ENCODE results near the gene C9orf85.

DNA sequence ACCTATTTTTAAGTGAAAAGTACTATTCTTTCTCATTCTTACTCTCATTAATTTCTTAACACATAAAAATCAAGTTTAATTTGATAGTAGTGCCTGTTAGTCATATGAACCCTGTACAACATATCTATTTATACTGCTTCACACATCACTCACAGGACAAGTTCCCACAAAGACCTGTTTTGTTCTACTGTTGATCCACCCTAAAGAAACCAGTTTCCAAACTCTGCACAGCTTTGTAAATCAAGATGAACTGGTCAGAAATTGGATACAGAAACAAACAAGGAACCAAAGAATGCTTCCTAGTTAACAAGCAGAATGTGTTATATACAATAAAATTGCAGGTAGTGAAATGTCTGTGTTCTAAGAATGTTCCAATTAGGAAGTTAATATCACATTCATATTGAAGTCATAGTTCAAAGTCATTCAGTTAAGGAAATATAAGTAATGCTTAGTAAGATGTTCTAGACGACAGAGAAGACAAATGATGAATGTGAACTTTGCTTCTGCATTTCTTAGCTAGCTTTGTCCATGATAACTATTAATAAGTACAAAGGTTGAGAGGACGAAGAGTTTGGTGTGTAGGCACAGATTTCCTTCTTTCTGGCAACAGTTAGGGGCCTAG lies 33.4 kb downstream of the C9orf85 start:
- TF ChIP-seq CTCF (IDR thresholded peaks at IDR 0.05) (no peak), POLR2A (IDR thresholded peaks at IDR 0.05) (no peak)

Data from testis (tissue), 2 donors.